HG02571 (cell line): Measurements from ENCODE around the gene NIPBL.
"Not testable (repeated sequence)": the region's sequence is repeated elsewhere in the genome, so short reads cannot be mapped to it uniquely, and the experiment has no call there.

ENCODE experiments used
- ATAC-seq: cut with Tn5 transposase; IDR thresholded peaks from one replicate; pipeline ENCODE4 v1.9.1; 2021; ENCODE audit warnings: mild to moderate bottlenecking, moderate library complexity; ENCODE audit not compliant: unreplicated experiment

Gene NIPBL

DNA sequence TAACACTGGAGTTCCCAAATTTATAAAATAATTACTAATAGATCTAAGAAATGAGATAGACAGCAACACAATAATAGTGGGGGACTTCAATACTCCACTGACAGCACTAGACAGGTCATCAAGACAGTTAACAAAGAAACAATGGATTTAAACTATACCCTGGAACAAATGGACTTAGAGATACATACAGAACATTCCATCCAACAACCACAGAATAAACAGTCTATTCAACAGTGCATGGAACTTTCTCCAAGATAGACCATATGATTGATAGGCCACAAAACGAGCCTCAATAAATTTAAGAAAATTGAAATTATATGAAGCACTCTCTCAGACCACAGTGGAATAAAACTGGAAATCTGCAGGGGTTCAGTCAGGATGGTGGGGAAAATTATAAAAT, 209.5 kb downstream of the NIPBL start:
- not testable (repeated sequence) for ATAC-seq

DNA sequence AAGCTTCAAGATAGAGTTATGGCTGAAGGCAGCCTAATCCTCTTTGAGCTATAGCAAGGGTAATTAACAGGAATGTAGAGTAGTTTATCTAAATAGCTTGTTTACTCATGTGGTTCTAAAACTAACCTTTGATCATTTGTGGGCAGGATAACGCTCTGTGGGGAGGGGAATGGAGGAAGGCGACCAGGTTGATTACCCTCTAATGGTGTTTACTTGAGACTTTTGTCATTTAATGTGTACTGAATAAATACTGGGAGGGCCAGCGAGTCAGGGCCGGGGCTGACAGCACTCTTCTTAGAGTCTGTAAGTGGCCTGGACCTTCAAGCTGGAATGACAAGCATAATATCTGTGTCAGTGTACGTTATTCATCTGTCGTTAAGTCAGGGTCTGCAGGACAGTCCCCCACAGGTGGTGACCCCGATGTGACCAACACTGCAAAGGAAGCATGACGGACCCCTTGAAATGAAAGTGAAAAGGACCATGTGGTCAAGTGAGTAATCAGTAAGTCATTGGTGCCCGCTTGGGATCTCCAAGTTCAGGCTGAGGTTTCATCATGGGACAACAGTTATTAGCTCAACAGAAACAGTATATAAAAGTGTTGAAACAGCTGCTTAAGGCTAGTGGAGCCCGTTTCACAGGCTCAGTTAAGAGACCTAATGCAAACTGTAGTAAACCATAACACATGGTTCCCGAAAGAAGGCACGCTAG, 210.1 kb downstream of the NIPBL start:
- ATAC-seq, result no peak

DNA sequence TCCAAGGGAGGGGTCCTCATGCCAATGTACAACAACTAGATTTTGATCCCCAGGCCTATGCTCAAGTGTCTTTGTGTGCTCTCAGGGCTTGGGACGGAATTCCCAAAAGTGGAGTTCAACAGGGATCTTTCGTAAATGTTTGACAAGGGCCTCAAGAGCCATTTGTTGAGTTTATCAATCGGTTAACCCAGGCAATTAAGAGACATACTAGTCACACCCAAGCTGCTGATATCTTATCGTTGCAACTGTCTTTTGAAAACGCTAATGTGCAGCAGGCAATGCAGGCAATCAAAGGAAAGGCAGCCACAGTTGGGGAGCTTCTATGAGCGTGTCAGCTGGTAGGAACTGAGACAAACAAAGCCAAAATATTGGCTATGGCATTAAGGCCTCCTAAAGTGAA, 211.4 kb downstream of the NIPBL start:
- ATAC-seq, result no peak

DNA sequence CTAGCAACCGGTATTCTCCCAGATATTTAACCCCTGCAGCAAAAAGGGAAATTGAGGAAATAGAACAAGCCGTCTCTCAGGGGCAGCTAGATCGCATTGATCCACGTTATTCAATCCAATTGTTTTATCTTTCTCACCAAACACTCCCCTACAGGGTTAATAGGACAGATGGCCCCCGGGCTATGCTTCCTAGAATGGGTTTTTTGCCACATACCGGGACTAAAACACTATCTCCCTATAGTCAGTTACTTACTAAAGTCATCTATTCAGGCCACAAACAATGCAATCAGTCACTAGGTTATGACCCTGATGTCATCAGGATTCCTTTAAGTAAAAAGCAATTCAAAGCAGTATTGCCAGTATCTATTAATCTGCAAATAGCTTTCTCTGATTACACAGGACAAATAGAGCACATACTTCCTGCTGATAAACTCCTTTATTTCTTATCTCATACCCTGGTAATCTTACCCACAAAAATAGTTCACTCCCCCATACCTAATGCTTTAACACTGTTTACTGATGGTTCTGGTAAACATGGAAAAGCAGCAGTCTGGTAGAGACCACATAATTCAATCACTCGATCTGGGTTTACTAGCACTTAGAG, 213.7 kb downstream of the NIPBL start:
- no peak for ATAC-seq

GRCh38 chr5:37090781-37091180, 214.2 kb downstream of the NIPBL start:
- ATAC-seq, result no peak

DNA sequence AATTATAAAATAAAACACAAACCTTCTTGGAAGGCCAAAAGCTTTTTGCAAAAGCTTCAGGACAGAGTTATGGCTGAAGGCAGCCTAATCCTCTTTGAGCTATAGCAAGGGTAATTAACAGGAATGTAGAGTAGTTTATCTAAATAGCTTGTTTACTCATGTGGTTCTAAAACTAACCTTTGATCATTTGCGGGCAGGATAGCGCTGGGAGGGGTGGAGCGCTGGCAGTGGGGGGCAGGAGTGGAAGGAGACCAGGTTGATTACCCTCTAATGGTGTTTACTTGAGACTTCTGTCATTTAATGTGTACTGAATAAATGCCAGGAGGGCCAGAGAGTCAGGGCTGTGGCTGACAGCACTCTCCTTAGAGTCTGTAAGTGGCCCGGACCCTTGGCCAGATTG, 217.2 kb downstream of the NIPBL start:
- not testable (repeated sequence) for ATAC-seq

DNA sequence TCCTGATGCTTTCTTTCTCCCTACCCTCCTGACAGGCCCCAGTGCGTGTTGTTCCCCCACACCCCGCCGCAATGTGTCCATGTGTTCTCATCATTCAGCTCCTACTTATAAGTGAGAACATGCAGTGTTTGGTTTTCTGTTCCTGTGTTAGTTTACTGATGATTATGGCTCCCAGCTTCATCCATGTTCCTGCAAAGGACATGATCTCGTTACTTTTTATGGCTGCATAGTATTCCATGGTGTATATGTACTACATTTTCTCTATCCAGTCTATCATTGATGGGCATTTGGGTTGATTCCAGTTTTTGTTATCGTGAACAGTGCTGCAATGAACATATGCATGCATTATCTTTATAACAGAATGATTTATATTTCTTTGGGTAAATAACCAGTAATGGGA, 222.7 kb downstream of the NIPBL start:
- ATAC-seq, result not testable (repeated sequence)

DNA sequence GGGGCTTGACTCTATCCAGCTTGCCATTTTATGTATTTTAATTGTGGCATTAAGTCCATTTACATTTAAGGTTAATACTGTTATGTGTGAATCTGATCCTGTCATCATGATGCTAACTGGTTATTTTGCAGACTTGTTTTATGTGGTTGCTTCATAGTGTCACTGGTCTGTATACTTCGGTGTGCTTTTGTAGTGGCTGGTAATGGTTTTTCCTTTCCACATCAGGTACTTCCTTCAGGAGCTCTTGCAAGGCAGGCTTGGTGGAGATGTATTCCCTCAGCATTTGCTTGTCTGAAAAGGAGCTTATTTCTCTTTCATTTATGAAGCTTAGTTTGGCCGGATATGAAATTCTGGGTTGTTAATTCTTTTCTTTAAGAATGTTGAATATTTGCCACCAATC, 226.7 kb downstream of the NIPBL start:
- ATAC-seq, result no peak

DNA sequence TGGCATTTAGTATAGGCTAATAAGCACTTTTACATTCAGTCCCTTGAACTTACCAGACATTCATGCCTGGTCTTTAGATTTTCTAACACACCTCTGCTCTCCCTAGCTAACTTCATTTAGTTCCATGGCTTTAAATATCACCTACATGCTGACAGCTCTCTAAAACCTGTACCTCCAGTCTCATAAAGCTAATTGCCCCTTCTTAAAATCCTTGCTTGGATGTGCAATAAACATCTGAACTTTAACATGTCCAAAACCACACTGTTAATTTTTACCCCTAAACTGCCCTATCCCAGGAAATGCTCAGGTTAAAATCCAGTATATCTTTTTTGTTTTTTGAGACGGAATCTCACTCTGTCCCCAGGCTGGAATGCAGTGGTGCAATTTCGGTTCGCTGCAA, 232.8 kb downstream of the NIPBL start:
- no peak for ATAC-seq

- no peak for ATAC-seq
Measured at GRCh38 chr5:37110135-37110534, 233.6 kb downstream of the NIPBL start.

GRCh38 chr5:37111426-37112382, 235.1 kb downstream of the NIPBL start:
- peak; percentile 92 for ATAC-seq

DNA sequence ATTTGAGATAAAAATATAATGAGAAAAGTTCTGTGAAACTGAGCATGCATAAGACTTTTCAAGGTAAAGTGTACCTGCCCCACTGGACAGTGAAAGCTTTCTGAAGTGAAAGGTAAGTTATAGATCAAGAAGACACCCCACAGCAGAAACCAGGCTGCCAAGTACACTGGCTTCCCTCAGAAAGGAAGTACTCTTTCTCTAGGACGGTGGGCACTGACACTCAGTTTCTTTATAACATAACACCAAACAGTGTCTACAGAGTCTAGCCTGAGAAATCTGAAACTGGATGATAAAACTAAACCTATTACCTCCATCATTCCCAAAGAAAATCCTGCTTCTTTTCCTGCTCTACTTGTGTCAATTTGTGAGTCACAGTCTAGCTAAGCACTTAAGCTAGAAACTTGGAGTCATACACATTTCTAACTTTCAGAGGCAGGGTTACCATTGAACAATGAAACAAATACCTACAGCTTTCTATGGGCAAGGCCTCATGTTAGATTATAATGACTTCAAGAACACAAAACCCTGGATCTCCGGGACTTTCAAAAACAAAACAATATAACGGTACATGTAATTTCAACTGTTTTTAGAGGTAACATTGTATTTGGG, 235.9 kb downstream of the NIPBL start:
- no peak for ATAC-seq
